ENCODE measurements around the gene MX1. TPM values are rescaled to one million over a fixed set of nuclear protein-coding genes. Genes with fewer than 3 reads are reported as not detected.

Gene MX1
- total RNA-seq, 1 donor from 2014 or later, result 8.8 TPM

DNA sequence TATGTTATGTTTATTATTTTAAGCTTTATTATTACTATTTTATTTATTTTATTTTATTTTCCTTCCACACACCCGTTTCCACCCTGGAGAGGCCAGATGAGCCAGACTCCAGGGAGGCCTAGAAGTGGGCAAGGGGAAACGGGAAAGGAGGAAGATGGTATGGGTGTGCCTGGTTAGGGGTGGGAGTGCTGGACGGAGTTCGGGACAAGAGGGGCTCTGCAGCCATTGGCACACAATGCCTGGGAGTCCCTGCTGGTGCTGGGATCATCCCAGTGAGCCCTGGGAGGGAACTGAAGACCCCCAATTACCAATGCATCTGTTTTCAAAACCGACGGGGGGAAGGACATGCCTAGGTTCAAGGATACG lies 468 bp upstream of the MX1 start:
- intact Hi-C loops (cut with micrococcal nuclease), result no loop called here
- no peaks in the 10 kb centered on the region for H3K9me3 ChIP-seq (replicated peaks)
- peak overlapping the region; percentile 77 for H3K4me3 ChIP-seq
- H3K27me3 ChIP-seq (ENCODE audit: low read depth), result peaks cover 28% of the 10 kb centered on the region
- DNase-seq, result no peak
- TF ChIP-seq, protein P1, sequence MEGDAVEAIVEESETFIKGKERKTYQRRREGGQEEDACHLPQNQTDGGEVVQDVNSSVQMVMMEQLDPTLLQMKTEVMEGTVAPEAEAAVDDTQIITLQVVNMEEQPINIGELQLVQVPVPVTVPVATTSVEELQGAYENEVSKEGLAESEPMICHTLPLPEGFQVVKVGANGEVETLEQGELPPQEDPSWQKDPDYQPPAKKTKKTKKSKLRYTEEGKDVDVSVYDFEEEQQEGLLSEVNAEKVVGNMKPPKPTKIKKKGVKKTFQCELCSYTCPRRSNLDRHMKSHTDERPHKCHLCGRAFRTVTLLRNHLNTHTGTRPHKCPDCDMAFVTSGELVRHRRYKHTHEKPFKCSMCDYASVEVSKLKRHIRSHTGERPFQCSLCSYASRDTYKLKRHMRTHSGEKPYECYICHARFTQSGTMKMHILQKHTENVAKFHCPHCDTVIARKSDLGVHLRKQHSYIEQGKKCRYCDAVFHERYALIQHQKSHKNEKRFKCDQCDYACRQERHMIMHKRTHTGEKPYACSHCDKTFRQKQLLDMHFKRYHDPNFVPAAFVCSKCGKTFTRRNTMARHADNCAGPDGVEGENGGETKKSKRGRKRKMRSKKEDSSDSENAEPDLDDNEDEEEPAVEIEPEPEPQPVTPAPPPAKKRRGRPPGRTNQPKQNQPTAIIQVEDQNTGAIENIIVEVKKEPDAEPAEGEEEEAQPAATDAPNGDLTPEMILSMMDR (IDR thresholded peaks at IDR 0.05; ENCODE audit: borderline replicate concordance), result no peak
- H3K4me1 ChIP-seq, result peaks cover 51% of the 10 kb centered on the region
- peak overlapping the region; percentile 81 for H3K27ac ChIP-seq (replicated peaks)
- peaks cover 15% of the 10 kb centered on the region for H3K36me3 ChIP-seq

DNA sequence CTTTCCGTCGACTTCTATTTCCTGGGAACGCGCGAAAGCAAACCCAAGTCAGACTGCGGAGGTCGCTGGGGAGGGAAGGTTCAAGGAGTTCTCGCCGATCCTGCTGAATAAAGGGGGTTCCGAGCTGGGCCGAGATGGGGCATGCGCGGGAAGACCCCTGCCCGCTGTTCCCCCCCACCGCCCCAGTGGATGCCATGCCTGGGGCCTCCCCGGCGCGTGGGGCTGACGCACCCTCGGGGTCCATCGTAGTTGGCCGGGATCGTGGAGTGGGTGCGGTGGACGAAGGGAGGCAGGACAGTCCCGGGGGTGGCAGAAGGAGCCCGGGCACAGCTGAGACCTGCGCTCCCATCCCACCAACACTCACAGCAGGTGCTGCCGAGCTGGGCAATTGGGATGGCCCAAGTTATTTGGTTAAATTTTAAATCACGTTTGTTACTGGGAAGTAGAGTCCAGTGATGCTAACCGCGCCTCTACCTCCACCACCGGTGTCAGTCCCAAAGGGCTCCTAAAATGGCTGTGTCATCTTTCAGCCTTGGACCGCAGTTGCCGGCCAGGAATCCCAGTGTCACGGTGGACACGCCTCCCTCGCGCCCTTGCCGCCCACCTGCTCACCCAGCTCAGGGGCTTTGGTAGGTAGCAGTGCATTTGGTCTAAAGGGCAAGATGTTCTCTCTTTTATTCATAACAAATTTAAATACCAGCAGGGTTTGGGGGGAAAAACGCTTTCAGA lies 801 bp downstream of the MX1 start:
- Histone ChIP-seq H3K27me3 (ENCODE audit: low read depth) (peaks cover 28% of the 10 kb centered on the region), H3K36me3 (peaks cover 25% of the 10 kb centered on the region), H3K9me3 (replicated peaks) (no peaks in the 10 kb centered on the region), H3K4me1 (peaks cover 40% of the 10 kb centered on the region), H3K4me3 (peak overlapping the region; percentile 77), H3K27ac (replicated peaks) (peak overlapping the region; percentile 81)
- TF ChIP-seq, protein P1 (IDR thresholded peaks at IDR 0.05; ENCODE audit: borderline replicate concordance), result no peak
- DNase-seq, result no peak
- intact Hi-C loops (cut with micrococcal nuclease), result no loop called here

DNA sequence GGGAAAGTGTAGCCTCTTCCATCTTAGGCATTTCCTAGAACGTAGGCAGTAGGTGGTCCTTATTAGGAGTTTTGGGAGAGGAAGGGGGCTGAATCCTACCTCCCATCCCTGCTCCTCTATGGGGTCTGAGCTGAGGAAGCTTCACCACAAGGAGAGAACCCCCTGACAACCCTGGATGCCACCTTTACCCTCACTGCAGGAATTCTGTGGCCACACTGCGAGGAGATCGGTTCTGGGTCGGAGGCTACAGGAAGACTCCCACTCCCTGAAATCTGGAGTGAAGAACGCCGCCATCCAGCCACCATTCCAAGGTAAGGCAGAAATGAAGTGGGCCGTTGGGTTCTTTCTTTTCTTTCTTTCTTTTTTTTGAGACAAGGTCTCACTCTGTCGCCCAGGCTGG lies 1.5 kb downstream of the MX1 start:
- Histone ChIP-seq H3K4me1 (peaks cover 35% of the 10 kb centered on the region), H3K27ac (replicated peaks) (no peak overlapping the region), H3K9me3 (replicated peaks) (no peaks in the 10 kb centered on the region), H3K27me3 (ENCODE audit: low read depth) (peaks cover 28% of the 10 kb centered on the region), H3K4me3 (peak overlapping the region; percentile 77), H3K36me3 (peaks cover 32% of the 10 kb centered on the region)
- TF ChIP-seq, protein P1 (IDR thresholded peaks at IDR 0.05; ENCODE audit: borderline replicate concordance), result no peak
- DNase-seq, result no peak
- intact Hi-C loops (cut with micrococcal nuclease), result no loop called here

DNA sequence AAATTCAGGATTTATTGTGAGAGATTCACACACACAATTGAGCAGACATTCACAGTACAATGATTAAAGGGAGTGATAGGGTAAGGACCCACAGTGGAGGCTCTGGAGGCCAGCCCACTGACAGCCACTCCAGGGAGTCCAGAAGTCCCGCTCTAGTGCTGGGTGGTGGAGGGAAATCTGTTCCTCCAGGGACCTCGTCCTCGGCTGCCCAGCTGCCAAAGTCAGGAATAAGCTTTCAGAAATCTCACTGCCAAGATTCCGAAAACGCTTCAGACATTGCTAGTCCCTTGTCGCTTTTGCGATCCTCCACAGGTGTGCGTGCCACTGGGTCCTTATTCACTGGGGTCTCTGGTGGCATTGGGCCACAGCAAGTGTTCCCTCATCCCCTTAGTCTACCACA lies 2.3 kb downstream of the MX1 start:
- H3K27me3 ChIP-seq (ENCODE audit: low read depth), result peaks cover 28% of the 10 kb centered on the region
- H3K4me1 ChIP-seq, result peaks cover 35% of the 10 kb centered on the region
- intact Hi-C loops (cut with micrococcal nuclease), result no loop called here
- no peak for DNase-seq
- H3K9me3 ChIP-seq (replicated peaks), result no peaks in the 10 kb centered on the region
- H3K4me3 ChIP-seq, result no peak overlapping the region
- peaks cover 39% of the 10 kb centered on the region for H3K36me3 ChIP-seq
- H3K27ac ChIP-seq (replicated peaks), result no peak overlapping the region
- TF ChIP-seq, protein P1 (IDR thresholded peaks at IDR 0.05; ENCODE audit: borderline replicate concordance), result no peak

DNA sequence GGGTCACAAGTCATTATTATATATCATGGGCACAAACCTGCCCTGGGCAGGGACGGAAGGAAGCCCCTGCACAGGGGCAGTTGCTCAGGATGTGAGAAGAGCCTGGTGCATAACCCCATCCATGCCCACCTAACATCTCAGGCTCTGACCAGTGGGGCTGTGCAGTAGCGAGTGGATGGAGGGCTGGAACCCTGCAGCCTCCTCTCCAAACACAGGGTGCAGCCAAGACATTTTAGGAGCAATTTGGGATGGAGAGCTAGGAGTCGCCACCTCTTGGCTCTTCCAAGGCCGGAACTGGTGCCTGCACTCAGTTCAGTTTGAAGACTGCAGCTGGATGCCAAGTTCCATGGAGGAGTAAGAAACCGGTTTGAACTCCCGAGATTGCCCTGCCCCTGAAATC lies 2.8 kb downstream of the MX1 start:
- Histone ChIP-seq H3K4me3 (no peak overlapping the region), H3K27me3 (ENCODE audit: low read depth) (peaks cover 28% of the 10 kb centered on the region)

More for the DNA sequence above, 2.8 kb downstream of the MX1 start:
- H3K36me3 ChIP-seq, result peaks cover 45% of the 10 kb centered on the region
- no peak for DNase-seq
- no peak overlapping the region for H3K27ac ChIP-seq (replicated peaks)
- peaks cover 2% of the 10 kb centered on the region for H3K9me3 ChIP-seq (replicated peaks)
- TF ChIP-seq, protein P1 (IDR thresholded peaks at IDR 0.05; ENCODE audit: borderline replicate concordance), result no peak
- intact Hi-C loops (cut with micrococcal nuclease), result no loop called here
- peaks cover 35% of the 10 kb centered on the region for H3K4me1 ChIP-seq
